ENCODE measurements around the gene SLIT1. TPM values are rescaled to one million over a fixed set of nuclear protein-coding genes. Genes with fewer than 3 reads are reported as not detected.

Gene SLIT1
- total RNA-seq, 2 donors from 2014 or later, result 0.44 to 0.50 TPM

DNA sequence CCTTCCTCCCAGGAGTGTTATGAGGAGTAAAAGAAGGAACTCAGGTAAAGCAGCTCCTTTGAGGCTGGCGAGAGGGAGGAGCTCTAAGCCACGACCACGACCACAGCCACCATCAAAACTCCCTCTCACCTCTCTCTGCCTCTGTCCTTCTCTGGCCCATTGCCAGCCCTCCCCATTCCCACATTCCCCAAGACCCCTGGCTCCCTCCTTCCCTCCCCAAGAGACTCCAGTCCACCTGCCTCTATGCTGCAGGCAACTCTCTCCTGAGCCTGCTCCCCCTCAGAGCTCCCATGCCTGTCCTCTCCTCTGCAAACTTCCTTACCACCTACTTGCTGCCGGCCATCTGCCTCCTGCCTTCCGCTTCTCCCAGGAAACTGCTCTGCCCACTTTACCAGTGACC lies 9.5 kb downstream of the SLIT1 start:
- ATAC-seq, result no peak
- Mint-ChIP-seq H3K4me3 (no peak overlapping the region), H3K27me3 (peaks cover 21% of the 10 kb centered on the region)

DNA sequence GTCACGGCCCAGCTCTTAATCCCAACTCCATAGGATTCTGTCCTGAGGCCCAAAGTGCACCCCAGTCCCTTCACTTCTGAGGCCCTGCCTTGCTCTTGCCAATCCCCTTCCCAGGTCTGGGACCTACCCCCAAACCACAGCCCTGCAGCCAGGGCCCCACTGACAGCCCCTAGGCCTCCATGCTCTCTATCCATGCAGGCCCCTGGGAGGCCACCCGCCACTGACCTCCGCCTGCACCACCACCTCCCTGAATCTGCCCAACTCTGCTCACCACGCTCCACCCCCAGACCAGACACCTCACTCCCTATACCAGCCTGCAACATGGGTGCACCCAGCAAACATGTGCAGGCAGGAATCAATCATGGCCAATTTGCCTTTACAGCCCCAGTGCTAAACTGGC lies 10.2 kb downstream of the SLIT1 start:
- H3K9me3 ChIP-seq (ENCODE audit: control insufficient read depth, low read length, poor library complexity, severe bottlenecking), result no peaks in the 10 kb centered on the region
- peaks cover 27% of the 10 kb centered on the region for H3K27me3 Mint-ChIP-seq
- no peak for ATAC-seq
- no peak overlapping the region for H3K4me3 Mint-ChIP-seq
- peaks cover 2% of the 10 kb centered on the region for H3K4me1 Mint-ChIP-seq
- no peak overlapping the region for H3K27ac Mint-ChIP-seq
- no peak for DNase-seq
- H3K36me3 Mint-ChIP-seq (ENCODE audit: low read depth), result peaks cover 5% of the 10 kb centered on the region

More for the DNA sequence above, 9.5 kb downstream of the SLIT1 start:
- H3K27ac Mint-ChIP-seq, result no peak overlapping the region
- H3K9me3 ChIP-seq (ENCODE audit: control insufficient read depth, low read length, poor library complexity, severe bottlenecking), result no peaks in the 10 kb centered on the region
- H3K36me3 Mint-ChIP-seq (ENCODE audit: low read depth), result peaks cover 6% of the 10 kb centered on the region
- H3K4me1 Mint-ChIP-seq, result peaks cover 2% of the 10 kb centered on the region
- DNase-seq, result no peak

DNA sequence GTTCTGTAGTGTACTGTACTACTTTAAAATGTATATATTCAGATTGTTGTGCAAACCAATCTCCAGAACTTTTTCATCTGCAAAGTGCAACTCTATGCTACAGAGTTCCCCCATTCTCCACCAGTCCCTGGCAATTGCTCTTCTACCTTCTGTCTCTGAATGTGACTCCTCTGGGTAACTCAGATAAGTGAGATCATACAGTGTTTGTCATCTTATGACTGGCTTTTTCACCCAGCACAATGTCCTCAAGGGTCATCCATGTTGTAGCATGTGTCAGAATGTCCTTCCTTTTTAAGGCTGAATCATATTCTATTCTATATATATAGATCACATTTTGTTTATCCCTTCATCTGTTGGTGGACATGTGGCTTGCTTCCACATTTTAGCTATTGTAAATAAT lies 10.8 kb downstream of the SLIT1 start:
- H3K27me3 Mint-ChIP-seq, result peaks cover 33% of the 10 kb centered on the region
- H3K9me3 ChIP-seq (ENCODE audit: control insufficient read depth, low read length, poor library complexity, severe bottlenecking), result no peaks in the 10 kb centered on the region
- H3K4me1 Mint-ChIP-seq, result peaks cover 2% of the 10 kb centered on the region
- no peak overlapping the region for H3K27ac Mint-ChIP-seq
- ATAC-seq (no peak), DNase-seq (no peak)
- no peak overlapping the region for H3K4me3 Mint-ChIP-seq
- H3K36me3 Mint-ChIP-seq (ENCODE audit: low read depth), result peaks cover 2% of the 10 kb centered on the region

DNA sequence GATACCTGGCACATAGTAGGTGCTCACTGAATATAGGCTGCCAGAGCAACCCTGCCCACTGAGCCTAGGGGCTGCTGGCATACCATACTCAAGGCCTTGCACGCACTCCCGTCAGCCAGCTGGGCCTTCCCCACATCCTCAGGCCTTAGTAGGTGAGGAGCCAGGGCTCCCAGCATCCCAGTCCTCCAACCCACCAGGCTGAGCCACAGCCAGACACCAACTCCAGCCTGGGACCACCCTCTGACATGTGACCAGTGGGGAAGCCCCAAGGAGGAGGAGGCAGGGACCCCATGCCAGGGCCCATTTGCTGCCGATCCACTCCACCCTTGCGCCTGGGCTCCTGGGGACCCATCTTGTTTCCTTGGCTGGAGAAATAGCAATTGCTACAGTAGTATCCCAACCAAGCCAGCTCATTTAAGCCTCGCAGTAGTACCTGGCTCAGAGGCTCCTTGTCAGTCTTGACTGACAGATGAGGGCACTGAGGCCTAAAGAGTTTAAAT lies 11.4 kb downstream of the SLIT1 start:
- Mint-ChIP-seq H3K27ac (no peak overlapping the region), H3K27me3 (peaks cover 40% of the 10 kb centered on the region), H3K4me3 (no peak overlapping the region), H3K36me3 (ENCODE audit: low read depth) (peaks cover 2% of the 10 kb centered on the region), H3K4me1 (peaks cover 2% of the 10 kb centered on the region)
- DNase-seq (no peak), ATAC-seq (no peak)
- H3K9me3 ChIP-seq (ENCODE audit: control insufficient read depth, low read length, poor library complexity, severe bottlenecking), result no peaks in the 10 kb centered on the region

DNA sequence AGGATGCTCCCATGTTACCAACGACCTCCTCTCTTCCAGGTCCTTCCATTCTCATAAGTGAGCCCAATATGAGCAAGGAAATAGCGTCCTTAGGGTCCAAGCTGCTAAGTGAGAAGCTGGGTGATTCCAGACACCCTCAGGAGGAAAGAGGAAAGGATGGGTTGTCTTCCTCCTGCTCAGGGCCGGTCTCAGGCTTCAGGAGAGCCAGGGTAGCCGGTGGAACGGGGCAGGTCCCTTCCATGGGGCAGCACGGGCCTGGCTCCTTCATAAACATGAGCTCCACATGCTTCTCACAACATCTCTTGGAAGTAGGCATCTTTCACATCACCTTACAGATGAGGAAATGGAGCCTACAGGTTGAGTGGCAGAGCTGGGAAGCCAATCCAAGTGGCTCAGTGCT lies 12.7 kb downstream of the SLIT1 start:
- H3K27ac Mint-ChIP-seq, result no peak overlapping the region
- H3K9me3 ChIP-seq (ENCODE audit: control insufficient read depth, low read length, poor library complexity, severe bottlenecking), result no peaks in the 10 kb centered on the region
- H3K27me3 Mint-ChIP-seq, result peaks cover 48% of the 10 kb centered on the region
- peaks cover 2% of the 10 kb centered on the region for H3K4me1 Mint-ChIP-seq
- DNase-seq (no peak), ATAC-seq (no peak)
- H3K4me3 Mint-ChIP-seq, result no peak overlapping the region
- peaks cover 2% of the 10 kb centered on the region for H3K36me3 Mint-ChIP-seq (ENCODE audit: low read depth)

DNA sequence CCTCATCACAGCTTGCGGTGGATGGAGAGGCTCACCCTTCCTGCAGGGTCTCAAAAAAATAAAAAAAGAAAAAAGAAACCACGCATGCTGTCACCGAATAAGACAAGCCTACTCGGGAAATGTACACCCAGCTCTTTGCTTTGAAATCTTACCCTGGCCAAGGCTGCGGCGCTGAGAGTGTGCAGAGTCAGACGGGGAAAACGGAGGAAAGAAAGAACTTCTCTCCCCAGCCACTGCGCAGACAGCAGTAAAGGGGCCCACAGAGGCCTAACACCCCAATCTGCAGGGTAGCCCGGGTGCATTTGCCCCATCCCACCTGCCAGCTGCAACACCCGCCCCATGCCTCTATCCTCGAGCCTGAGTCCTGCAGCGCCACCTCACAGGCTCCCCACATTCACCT lies 14.8 kb downstream of the SLIT1 start:
- no peaks in the 10 kb centered on the region for H3K9me3 ChIP-seq (ENCODE audit: control insufficient read depth, low read length, poor library complexity, severe bottlenecking)
- peaks cover 2% of the 10 kb centered on the region for H3K4me1 Mint-ChIP-seq
- H3K27ac Mint-ChIP-seq, result no peak overlapping the region

DNA sequence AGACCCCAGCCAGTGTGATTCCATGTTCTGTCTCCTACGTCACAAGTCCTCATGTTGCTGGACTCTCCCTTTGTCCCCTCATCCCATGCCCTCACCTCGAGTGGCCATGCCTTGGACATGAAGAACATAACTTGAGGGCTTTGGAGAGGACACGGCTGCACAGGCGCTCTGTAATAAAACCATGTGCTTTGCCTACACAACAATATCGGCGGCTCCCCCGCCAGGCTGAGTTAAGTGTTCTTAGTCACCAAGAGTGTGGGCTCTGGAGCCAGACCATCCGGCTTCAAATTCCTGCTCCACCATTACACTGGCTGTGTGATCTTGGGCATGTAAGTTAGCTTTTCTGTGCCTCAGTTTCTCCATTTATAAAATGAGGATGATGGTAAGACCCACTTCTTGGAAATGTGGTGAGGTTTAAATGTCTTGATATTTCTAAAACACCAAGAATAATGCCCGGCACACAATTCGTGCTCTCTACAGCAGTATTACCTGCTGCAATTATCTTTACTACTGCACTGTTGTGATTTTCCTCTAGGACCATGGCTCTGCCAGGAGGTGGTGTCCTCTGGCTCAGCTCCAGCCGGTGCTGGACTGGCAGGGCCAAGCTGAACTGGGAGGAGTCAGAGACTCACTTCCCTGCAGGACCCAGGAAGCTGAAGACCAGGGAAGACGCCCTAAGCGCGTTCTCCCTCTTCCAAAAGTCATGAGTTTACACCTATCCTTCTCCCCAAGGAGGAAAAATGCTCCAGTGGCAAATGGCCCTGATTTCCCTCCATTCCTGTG lies 15.7 kb downstream of the SLIT1 start:
- peaks cover 48% of the 10 kb centered on the region for H3K27me3 Mint-ChIP-seq
- ATAC-seq, result no peak
- no peak overlapping the region for H3K27ac Mint-ChIP-seq
- no peak for DNase-seq
- no peak overlapping the region for H3K4me3 Mint-ChIP-seq
- peaks cover 2% of the 10 kb centered on the region for H3K4me1 Mint-ChIP-seq
- no peaks in the 10 kb centered on the region for H3K9me3 ChIP-seq (ENCODE audit: control insufficient read depth, low read length, poor library complexity, severe bottlenecking)
- no peaks in the 10 kb centered on the region for H3K36me3 Mint-ChIP-seq (ENCODE audit: low read depth)

More for the DNA sequence above, 14.8 kb downstream of the SLIT1 start:
- peaks cover 48% of the 10 kb centered on the region for H3K27me3 Mint-ChIP-seq
- peaks cover 2% of the 10 kb centered on the region for H3K36me3 Mint-ChIP-seq (ENCODE audit: low read depth)
- DNase-seq, result no peak
- no peak for ATAC-seq
- no peak overlapping the region for H3K4me3 Mint-ChIP-seq

DNA sequence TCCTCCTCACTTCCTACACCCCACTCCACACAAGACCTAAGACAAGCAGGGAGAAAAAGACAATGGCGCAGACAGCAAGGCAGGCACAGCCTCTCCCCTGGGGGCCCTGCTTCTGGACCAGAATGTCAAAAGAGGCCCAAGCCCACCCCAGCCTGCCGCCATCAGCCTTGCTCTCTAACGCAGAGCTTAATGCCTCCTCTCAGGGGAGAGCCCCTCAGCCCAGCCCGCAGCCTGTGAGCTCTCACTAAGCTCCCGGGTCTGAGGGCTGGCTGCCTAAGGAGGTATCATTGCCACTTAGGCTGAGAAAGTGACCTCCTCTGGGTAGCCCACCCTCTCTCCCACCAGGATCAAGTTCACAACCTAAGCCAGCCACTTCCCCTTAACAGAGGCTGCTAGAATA lies 16.7 kb downstream of the SLIT1 start:
- ATAC-seq, result no peak
- H3K27me3 Mint-ChIP-seq, result peaks cover 44% of the 10 kb centered on the region
- no peaks in the 10 kb centered on the region for H3K36me3 Mint-ChIP-seq (ENCODE audit: low read depth)

DNA sequence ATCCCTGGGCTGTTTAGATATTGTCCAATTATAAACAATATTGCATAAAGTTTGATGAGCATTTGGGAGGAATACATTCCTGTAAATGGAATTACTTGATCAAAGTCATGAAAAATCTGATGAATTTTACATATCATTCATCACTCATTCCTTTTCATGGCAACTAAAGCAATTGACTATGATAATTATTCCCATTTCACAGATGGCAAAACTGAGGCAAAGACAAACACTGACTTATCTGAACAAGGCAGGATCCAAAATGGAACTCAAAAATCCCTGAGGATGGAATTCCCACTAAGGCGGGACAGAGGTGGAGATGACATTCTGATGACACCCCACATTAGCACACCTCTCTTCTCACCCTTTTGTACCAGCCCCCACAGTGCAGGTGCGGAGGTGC lies 17.1 kb downstream of the SLIT1 start:
- no peak for DNase-seq
- H3K36me3 Mint-ChIP-seq (ENCODE audit: low read depth), result no peaks in the 10 kb centered on the region
- no peak for ATAC-seq
- H3K27me3 Mint-ChIP-seq, result peaks cover 45% of the 10 kb centered on the region
- no peak overlapping the region for H3K4me3 Mint-ChIP-seq
- no peaks in the 10 kb centered on the region for H3K9me3 ChIP-seq (ENCODE audit: control insufficient read depth, low read length, poor library complexity, severe bottlenecking)
- H3K4me1 Mint-ChIP-seq, result peaks cover under 1% of the 10 kb centered on the region
- no peak overlapping the region for H3K27ac Mint-ChIP-seq

More for the DNA sequence above, 16.7 kb downstream of the SLIT1 start:
- no peak overlapping the region for H3K4me3 Mint-ChIP-seq
- no peaks in the 10 kb centered on the region for H3K9me3 ChIP-seq (ENCODE audit: control insufficient read depth, low read length, poor library complexity, severe bottlenecking)
- no peaks in the 10 kb centered on the region for H3K4me1 Mint-ChIP-seq
- DNase-seq, result no peak
- H3K27ac Mint-ChIP-seq, result no peak overlapping the region

DNA sequence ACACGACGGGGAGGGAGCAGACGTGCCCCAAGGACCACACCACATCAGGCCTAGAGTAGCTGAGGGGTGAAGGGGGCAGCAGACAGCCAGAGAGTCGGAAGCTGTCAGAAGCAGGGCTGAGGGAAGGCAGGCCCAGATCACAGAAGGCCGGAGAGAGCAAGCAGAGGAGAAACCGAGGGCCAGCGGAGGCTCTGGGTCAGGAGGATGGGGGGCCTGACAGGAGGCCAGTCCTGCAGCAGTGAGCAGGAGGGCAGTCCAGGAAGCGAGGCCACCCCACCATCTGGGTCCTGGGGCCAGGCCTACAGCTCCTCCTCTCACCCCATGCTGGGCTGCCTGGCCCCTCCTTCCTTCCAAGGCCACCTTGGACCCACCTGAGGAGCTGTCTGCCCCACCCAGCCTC lies 20.3 kb downstream of the SLIT1 start:
- no peak overlapping the region for H3K4me3 Mint-ChIP-seq
- DNase-seq (no peak), ATAC-seq (no peak)
- H3K27me3 Mint-ChIP-seq, result peaks cover 25% of the 10 kb centered on the region
- H3K36me3 Mint-ChIP-seq (ENCODE audit: low read depth), result no peaks in the 10 kb centered on the region
- H3K27ac Mint-ChIP-seq, result no peak overlapping the region
- H3K4me1 Mint-ChIP-seq, result peaks cover 2% of the 10 kb centered on the region
- H3K9me3 ChIP-seq (ENCODE audit: control insufficient read depth, low read length, poor library complexity, severe bottlenecking), result no peaks in the 10 kb centered on the region

DNA sequence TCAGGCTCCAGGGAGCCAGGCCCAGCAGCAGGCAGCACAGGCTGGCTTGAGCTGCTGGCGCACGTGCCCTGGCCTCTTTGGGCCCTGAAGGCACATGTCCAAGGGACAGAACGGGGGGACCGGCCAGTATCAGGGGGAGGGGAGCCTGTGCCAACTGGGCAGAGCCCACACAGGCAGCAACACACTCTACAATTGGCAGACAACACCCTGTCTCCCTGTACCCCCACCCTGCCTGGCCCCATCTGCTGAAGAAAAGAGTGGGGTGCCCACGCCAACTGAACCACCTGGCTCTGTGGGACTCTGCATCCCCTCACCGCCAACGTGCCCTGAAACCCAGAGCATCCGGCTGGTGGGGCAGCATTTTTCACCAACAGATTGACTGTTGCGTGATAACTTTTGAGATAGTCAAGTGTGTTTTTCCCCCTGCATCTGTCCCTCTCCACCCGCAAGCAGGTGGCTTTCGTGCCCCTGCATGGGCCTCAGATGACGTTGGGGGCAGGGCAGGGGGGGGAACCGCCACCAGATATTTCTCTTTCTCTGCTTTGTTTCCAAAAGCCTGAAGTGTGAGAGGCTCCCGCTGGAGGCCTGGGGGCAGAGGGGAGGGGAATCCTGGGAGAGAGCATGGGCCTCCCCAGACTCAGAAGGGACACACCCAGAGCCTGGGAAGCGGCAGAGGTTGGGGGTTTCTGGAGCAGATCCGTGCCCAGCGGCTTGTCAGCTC lies 21.8 kb downstream of the SLIT1 start:
- no peak overlapping the region for H3K4me3 Mint-ChIP-seq
- H3K36me3 Mint-ChIP-seq (ENCODE audit: low read depth), result no peaks in the 10 kb centered on the region
- peaks cover 9% of the 10 kb centered on the region for H3K27me3 Mint-ChIP-seq
- DNase-seq (no peak), ATAC-seq (no peak)
- no peaks in the 10 kb centered on the region for H3K9me3 ChIP-seq (ENCODE audit: control insufficient read depth, low read length, poor library complexity, severe bottlenecking)
- peaks cover 2% of the 10 kb centered on the region for H3K4me1 Mint-ChIP-seq
- H3K27ac Mint-ChIP-seq, result no peak overlapping the region

DNA sequence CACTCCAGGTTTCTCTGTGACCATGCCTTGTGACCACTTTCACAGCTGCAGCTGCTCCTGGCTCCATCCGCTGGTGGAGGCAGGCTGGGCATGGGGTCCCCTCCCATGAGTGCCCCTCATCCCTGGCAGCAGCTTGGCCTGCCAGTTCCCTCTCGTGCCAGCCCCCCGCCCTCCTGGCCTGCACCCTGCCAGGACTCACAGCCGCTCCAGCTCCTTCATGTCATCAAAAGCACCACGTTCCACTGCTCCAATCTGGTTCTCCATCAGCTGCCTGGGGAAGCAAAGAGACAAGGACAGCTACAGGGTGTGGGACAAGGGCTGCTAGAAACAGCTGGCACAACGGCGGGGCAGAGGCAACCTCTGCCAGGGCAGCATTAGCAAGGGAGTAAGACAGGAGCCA lies 22.6 kb downstream of the SLIT1 start:
- ATAC-seq, result no peak
- H3K9me3 ChIP-seq (ENCODE audit: control insufficient read depth, low read length, poor library complexity, severe bottlenecking), result no peaks in the 10 kb centered on the region
- Mint-ChIP-seq H3K27ac (no peak overlapping the region), H3K27me3 (peaks cover 5% of the 10 kb centered on the region), H3K4me1 (peaks cover 2% of the 10 kb centered on the region), H3K36me3 (ENCODE audit: low read depth) (no peaks in the 10 kb centered on the region), H3K4me3 (no peak overlapping the region)
- DNase-seq, result no peak

DNA sequence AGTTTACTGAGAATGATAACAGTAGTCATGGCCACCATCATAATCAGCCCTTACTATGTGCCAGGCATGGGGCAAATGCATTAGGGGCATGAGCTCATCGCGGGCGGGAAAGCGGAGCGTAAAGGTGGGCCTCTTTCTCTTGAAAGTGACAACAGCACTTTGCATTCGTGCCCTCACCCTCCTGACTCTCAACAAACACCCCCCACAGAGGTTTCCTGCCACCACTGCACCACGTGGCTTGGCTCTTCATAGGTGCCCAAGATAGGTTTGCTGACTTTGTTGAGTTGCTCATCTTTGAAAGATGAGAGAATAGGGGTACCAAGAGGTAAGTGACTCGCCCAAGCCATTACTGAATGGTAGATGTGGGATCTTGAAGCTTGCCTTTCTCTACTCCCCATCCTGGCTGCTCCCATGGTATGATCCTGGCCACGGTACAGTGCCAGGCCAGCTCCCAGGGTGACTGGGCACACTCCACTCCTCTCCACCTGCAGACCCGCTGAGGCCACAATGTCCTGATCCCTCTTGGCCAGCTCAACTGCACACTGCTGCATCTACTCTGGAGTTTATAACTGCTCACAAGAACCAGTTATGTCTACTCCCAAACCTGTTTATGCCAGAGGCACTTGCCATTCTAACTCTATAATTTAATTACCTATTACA lies 26.0 kb downstream of the SLIT1 start:
- Mint-ChIP-seq H3K36me3 (ENCODE audit: low read depth) (no peaks in the 10 kb centered on the region), H3K27me3 (peaks cover 5% of the 10 kb centered on the region), H3K27ac (no peak overlapping the region), H3K4me1 (peaks cover 8% of the 10 kb centered on the region), H3K4me3 (no peak overlapping the region)
- DNase-seq (no peak), ATAC-seq (no peak)
- no peaks in the 10 kb centered on the region for H3K9me3 ChIP-seq (ENCODE audit: control insufficient read depth, low read length, poor library complexity, severe bottlenecking)

Data from T-helper 17 cell (primary cell).